ENCODE data around the gene GPS1. TPM values are rescaled to one million over a fixed set of nuclear protein-coding genes. Genes with fewer than 3 reads are reported as not detected.

The GPS1 gene
- total and polyA plus RNA-seq, 4 donors = 53.9 to 66.3 (median 58.8) TPM

DNA sequence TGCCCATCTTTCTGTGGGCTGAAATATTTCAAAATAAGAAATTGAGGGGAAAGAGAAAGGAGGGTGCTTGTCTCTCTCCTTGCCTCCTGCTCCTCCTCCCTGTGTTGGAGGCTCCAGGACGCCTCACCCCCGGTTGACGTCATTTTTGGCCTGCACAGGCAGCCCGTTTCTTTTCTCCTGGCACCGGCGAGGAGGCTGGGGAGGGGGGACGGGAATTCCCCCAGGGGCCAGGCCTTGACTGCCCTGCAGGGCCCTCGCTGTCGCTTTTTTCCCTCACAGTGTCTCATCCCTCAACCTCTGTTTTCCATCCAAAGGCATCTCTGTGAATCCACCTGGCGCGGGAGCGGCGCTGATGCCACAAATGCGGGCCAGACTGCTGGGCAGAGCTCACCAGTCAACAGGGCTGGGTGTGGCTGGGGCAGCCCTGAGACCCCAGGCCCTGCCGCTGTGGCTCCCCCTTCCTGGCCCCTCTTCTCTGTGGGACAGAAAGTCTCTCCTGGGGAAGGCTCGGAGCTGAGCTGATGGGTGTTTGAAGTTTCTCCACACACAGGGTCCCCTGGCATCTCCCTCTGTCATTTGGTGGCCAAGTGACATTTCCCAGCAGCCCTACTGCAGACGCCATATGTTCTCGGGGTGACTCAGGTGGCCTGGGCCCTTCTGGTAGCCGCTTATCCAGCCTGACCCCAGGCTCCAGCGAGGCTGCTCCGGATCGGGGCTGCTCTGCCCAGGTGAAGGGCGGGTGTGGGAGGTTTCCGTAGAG lies 45.0 kb upstream of the GPS1 start:
- no peaks in the 10 kb centered on the region for H3K9me3 ChIP-seq (ENCODE audit: control insufficient read depth in 4 of 4, low read length in 3 of 4)
- H3K27me3 ChIP-seq (ENCODE audit: control insufficient read depth in 4 of 4, insufficient read depth in 4 of 4, low read length in 3 of 4) = no peaks in the 10 kb centered on the region
- no peak overlapping the region for H3K9ac ChIP-seq (ENCODE audit: low read depth in 1 of 2, low read length in 2 of 2)
- DNase-seq (ENCODE audit: low spot score) = no peak
- no peak overlapping the region for H3K27ac ChIP-seq (ENCODE audit: low read depth in 1 of 2, low read length in 2 of 2)
- no peak overlapping the region for H3K4me3 ChIP-seq (ENCODE audit: low read depth in 1 of 3, low read length in 3 of 3)
- 89% methylated on average over 24 of the region's 24 CpGs for WGBS
- H3K4me1 ChIP-seq (ENCODE audit: control insufficient read depth in 4 of 4, insufficient read depth in 4 of 4, low read length in 3 of 4) = no peaks in the 10 kb centered on the region
- peaks cover 0 to 8% (median 4%) of the 10 kb centered on the region in 4 donors for H3K36me3 ChIP-seq (ENCODE audit: control insufficient read depth in 4 of 4, insufficient read depth in 3 of 4, low read depth in 1 of 4, low read length in 3 of 4)
- TF ChIP-seq RAD21 (IDR thresholded peaks at IDR 0.05) (no peak), EGR1 (IDR thresholded peaks at IDR 0.05; ENCODE audit: low read depth in 2 of 2) (no peak), NR2F2 (IDR thresholded peaks at IDR 0.05) (no peak), ZBTB33 (IDR thresholded peaks at IDR 0.05) (no peak), GABPA (IDR thresholded peaks at IDR 0.05 in 1 of 2, conservative IDR thresholded peaks at IDR 0.05 in 1 of 2) (no peak), CTCF (IDR thresholded peaks at IDR 0.05; ENCODE audit: low read depth, low read length, missing input control) (no peak), HNF4G (IDR thresholded peaks at IDR 0.05) (no peak)
- TF ChIP-seq, protein P1, sequence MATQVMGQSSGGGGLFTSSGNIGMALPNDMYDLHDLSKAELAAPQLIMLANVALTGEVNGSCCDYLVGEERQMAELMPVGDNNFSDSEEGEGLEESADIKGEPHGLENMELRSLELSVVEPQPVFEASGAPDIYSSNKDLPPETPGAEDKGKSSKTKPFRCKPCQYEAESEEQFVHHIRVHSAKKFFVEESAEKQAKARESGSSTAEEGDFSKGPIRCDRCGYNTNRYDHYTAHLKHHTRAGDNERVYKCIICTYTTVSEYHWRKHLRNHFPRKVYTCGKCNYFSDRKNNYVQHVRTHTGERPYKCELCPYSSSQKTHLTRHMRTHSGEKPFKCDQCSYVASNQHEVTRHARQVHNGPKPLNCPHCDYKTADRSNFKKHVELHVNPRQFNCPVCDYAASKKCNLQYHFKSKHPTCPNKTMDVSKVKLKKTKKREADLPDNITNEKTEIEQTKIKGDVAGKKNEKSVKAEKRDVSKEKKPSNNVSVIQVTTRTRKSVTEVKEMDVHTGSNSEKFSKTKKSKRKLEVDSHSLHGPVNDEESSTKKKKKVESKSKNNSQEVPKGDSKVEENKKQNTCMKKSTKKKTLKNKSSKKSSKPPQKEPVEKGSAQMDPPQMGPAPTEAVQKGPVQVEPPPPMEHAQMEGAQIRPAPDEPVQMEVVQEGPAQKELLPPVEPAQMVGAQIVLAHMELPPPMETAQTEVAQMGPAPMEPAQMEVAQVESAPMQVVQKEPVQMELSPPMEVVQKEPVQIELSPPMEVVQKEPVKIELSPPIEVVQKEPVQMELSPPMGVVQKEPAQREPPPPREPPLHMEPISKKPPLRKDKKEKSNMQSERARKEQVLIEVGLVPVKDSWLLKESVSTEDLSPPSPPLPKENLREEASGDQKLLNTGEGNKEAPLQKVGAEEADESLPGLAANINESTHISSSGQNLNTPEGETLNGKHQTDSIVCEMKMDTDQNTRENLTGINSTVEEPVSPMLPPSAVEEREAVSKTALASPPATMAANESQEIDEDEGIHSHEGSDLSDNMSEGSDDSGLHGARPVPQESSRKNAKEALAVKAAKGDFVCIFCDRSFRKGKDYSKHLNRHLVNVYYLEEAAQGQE (IDR thresholded peaks at IDR 0.05) = no peak
- TF ChIP-seq, protein P2, sequence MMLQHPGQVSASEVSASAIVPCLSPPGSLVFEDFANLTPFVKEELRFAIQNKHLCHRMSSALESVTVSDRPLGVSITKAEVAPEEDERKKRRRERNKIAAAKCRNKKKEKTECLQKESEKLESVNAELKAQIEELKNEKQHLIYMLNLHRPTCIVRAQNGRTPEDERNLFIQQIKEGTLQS (IDR thresholded peaks at IDR 0.05) = no peak

GRCh38 chr17:82007228-82007494 lies 44.5 kb upstream of the GPS1 start:
- H3K9ac ChIP-seq (ENCODE audit: low read depth in 1 of 2, low read length in 2 of 2) = no peak overlapping the region
- WGBS = 97% methylated on average over 6 of the region's 6 CpGs

More at GRCh38 chr17:82007228-82007494, 44.5 kb upstream of the GPS1 start:
- Histone ChIP-seq H3K4me1 (ENCODE audit: control insufficient read depth in 4 of 4, insufficient read depth in 4 of 4, low read length in 3 of 4) (no peaks in the 10 kb centered on the region), H3K36me3 (ENCODE audit: control insufficient read depth in 4 of 4, insufficient read depth in 3 of 4, low read depth in 1 of 4, low read length in 3 of 4) (peaks cover 0 to 9% (median 4%) of the 10 kb centered on the region in 4 donors), H3K27ac (ENCODE audit: low read depth in 1 of 2, low read length in 2 of 2) (no peak overlapping the region), H3K27me3 (ENCODE audit: control insufficient read depth in 4 of 4, insufficient read depth in 4 of 4, low read length in 3 of 4) (no peaks in the 10 kb centered on the region), H3K9me3 (ENCODE audit: control insufficient read depth in 4 of 4, low read length in 3 of 4) (no peaks in the 10 kb centered on the region), H3K4me3 (ENCODE audit: low read depth in 1 of 3, low read length in 3 of 3) (no peak overlapping the region)
- DNase-seq (ENCODE audit: low spot score) = no peak
- no peak for TF ChIP-seq EGR1 (IDR thresholded peaks at IDR 0.05; ENCODE audit: low read depth in 2 of 2)
- TF ChIP-seq FOXA2 (IDR thresholded peaks at IDR 0.05) = no peak
- no peak for TF ChIP-seq HNF4G (IDR thresholded peaks at IDR 0.05)
- TF ChIP-seq RAD21 (IDR thresholded peaks at IDR 0.05) = no peak

Data from liver (tissue), 9 donors.